SK-N-SH treated with all-trans-retinoic acid at 6 μM for 48 hours (cell line): ENCODE results near the gene DNAJC3.

Experiments used
- BACH2 ChIP-seq: fragments of 250-450 bp; sonication (Bioruptor Pico); IDR thresholded peaks from 2 replicates; pipeline ENCODE4 v1.9.0; 2021; ENCODE audit warnings: mild to moderate bottlenecking, borderline replicate concordance
- ESRRG ChIP-seq: fragments of 250-450 bp; sonication (Bioruptor Pico); IDR thresholded peaks from 2 replicates; pipeline ENCODE4 v1.6.1; 2021; ENCODE audit warnings: mild to moderate bottlenecking
- GLIS3 ChIP-seq: fragments of 250-450 bp; sonication (Bioruptor Pico); IDR thresholded peaks from 2 replicates; pipeline ENCODE4 v1.5.0; 2020; ENCODE audit warnings: mild to moderate bottlenecking, moderate library complexity
- ISL1 ChIP-seq: fragments of 250-450 bp; sonication (Bioruptor Pico); IDR thresholded peaks from 2 replicates; pipeline ENCODE4 v2.1.2; 2022; ENCODE audit warnings: mild to moderate bottlenecking, moderate library complexity
- PATZ1 ChIP-seq: fragments of 250-450 bp; sonication (Bioruptor Pico); IDR thresholded peaks from 2 replicates; pipeline ENCODE4 v1.8.0; 2020; ENCODE audit warnings: mild to moderate bottlenecking, moderate library complexity, borderline replicate concordance
- RARB ChIP-seq: fragments of 250-450 bp; sonication (Bioruptor Pico); IDR thresholded peaks from 2 replicates; pipeline ENCODE4 v1.8.0; 2021; ENCODE audit warnings: mild to moderate bottlenecking, moderate library complexity
- SNAI2 ChIP-seq: fragments of 250-450 bp; sonication (Bioruptor Pico); IDR thresholded peaks from 2 replicates; pipeline ENCODE4 v1.5.0; 2020; ENCODE audit warnings: mild to moderate bottlenecking, moderate library complexity
- TSHZ2 ChIP-seq: fragments of 250-450 bp; sonication (Bioruptor Pico); IDR thresholded peaks from 2 replicates; pipeline ENCODE4 v1.5.0; 2020; ENCODE audit warnings: mild to moderate bottlenecking, moderate library complexity
- ZFP3 ChIP-seq: fragments of 250-450 bp; sonication (Bioruptor Pico); IDR thresholded peaks from 2 replicates; pipeline ENCODE4 v1.5.0; 2020; ENCODE audit warnings: mild to moderate bottlenecking, moderate library complexity
- ZFP30 ChIP-seq: fragments of 450-650 bp; formaldehyde crosslinking; IDR thresholded peaks from 2 replicates; pipeline ENCODE4 v1.5.0; 2022; ENCODE audit warnings: mild to moderate bottlenecking, moderate library complexity

DNA sequence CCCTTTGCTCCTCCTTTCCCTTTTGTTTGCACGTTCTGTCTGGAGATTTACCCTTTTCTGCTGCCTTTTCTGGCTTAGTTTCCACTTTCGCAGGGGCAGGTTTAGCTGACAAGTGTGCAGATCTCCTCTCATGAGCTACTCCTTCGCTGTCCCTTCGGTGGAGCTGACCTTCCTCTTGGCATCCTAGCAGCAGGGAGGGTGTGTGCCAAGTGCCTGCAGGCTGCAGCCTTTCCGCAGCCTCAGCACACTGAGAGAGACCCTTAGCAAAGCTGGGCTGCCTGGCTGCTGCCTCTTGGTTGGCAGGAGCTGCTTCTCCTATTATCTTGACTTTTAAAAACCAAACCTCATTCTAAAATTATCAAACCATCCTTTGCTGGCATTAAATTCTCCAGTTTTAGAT, 132.5 kb downstream of the DNAJC3 start:
- TF ChIP-seq ISL1 (CRISPR knock-in tag) (no peak), ZFP30 (CRISPR knock-in tag) (no peak), RARB (CRISPR knock-in tag) (no peak), BACH2 (CRISPR knock-in tag) (no peak), ZFP3 (CRISPR knock-in tag) (no peak), ESRRG (CRISPR knock-in tag) (no peak), SNAI2 (CRISPR knock-in tag) (no peak), GLIS3 (CRISPR knock-in tag) (no peak), PATZ1 (CRISPR knock-in tag) (no peak), TSHZ2 (CRISPR knock-in tag) (no peak)
